HepG2 (cell line): ENCODE results near the gene NEAT1.

ENCODE experiments used
- GATAD2A ChIP-seq: IDR thresholded peaks from 2 replicates; pipeline ENCODE4 v1.6.1; 2016
- JUNB ChIP-seq: sonication (generic); formaldehyde crosslinking; IDR thresholded peaks from 2 replicates; pipeline ENCODE4 v1.8.0; 2022; ENCODE audit warnings: missing genetic modification reagents, mild to moderate bottlenecking, borderline replicate concordance
- PAF1 ChIP-seq: IDR thresholded peaks from 2 replicates; pipeline ENCODE4 v1.6.1; 2016; ENCODE audit warnings: missing genetic modification reagents, missing compliant biosample characterization
- TAF1 ChIP-seq: sonication (generic); formaldehyde crosslinking; IDR thresholded peaks from 2 replicates; pipeline ENCODE4 v1.4.0; 2020; ENCODE audit warnings: missing genetic modification reagents

- TF ChIP-seq JUNB (CRISPR knock-in tag) (no peak), GATAD2A (CRISPR knock-in tag) (no peak), TAF1 (CRISPR knock-in tag) (no peak), PAF1 (CRISPR knock-in tag) (no peak)
These were observed 18.9 kb upstream of the NEAT1 start for GRCh38 chr11:65403607-65404121.
